Measurements from ENCODE around the gene AK2.
"Not testable (repeated sequence)": the region's sequence is repeated elsewhere in the genome, so short reads cannot be mapped to it uniquely, and the experiment has no call there.

The AK2 gene

DNA sequence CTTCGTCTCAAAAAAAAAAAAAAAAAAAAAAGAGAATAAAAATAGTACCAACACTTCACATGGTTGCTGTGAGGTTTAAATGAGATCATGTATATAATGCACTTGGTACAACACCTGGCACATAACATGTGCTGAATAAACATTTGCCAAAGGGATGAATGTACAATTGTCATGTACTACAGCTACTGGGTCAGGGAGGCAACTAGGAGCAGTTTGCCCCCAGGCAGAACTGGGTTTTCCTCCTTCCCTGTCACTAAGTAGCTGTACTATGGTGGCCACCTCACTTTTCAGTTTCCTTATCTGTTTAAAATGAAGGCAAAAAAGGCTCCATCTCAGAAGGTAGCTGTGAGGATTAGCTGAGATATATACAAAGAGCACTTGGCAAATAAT, 11.5 kb downstream of the AK2 start:
- Histone ChIP-seq H3K4me1 (ENCODE audit: low read depth, poor library complexity, severe bottlenecking) (peaks cover 61% of the 10 kb centered on the region), H3K27me3 (ENCODE audit: insufficient read depth, low read depth) (no peaks in the 10 kb centered on the region), H3K36me3 (ENCODE audit: insufficient read depth) (peaks cover 15% of the 10 kb centered on the region; the same call in 1 of the 2 replicates), H3K9ac (no peak overlapping the region), H3K27ac (peak overlapping the region; percentile 10; the same call in 1 of the 2 replicates), H3K4me2 (peak overlapping the region; percentile 18; the same call in 1 of the 2 replicates), H3K4me3 (IDR thresholded peaks at IDR 0.05; ENCODE audit: insufficient read depth, low read depth, low read length) (no peak overlapping the region), H3K79me2 (ENCODE audit: insufficient read depth, low read depth) (peaks cover 68% of the 10 kb centered on the region), H4K20me1 (ENCODE audit: insufficient read depth) (peaks cover 18% of the 10 kb centered on the region; the same call in 1 of the 2 replicates), H2AFZ (ENCODE audit: low read depth) (no peak overlapping the region)
- TF ChIP-seq, protein P1, sequence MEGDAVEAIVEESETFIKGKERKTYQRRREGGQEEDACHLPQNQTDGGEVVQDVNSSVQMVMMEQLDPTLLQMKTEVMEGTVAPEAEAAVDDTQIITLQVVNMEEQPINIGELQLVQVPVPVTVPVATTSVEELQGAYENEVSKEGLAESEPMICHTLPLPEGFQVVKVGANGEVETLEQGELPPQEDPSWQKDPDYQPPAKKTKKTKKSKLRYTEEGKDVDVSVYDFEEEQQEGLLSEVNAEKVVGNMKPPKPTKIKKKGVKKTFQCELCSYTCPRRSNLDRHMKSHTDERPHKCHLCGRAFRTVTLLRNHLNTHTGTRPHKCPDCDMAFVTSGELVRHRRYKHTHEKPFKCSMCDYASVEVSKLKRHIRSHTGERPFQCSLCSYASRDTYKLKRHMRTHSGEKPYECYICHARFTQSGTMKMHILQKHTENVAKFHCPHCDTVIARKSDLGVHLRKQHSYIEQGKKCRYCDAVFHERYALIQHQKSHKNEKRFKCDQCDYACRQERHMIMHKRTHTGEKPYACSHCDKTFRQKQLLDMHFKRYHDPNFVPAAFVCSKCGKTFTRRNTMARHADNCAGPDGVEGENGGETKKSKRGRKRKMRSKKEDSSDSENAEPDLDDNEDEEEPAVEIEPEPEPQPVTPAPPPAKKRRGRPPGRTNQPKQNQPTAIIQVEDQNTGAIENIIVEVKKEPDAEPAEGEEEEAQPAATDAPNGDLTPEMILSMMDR (conservative IDR thresholded peaks at IDR 0.05; ENCODE audit: low read depth, low read length), result no peak

DNA sequence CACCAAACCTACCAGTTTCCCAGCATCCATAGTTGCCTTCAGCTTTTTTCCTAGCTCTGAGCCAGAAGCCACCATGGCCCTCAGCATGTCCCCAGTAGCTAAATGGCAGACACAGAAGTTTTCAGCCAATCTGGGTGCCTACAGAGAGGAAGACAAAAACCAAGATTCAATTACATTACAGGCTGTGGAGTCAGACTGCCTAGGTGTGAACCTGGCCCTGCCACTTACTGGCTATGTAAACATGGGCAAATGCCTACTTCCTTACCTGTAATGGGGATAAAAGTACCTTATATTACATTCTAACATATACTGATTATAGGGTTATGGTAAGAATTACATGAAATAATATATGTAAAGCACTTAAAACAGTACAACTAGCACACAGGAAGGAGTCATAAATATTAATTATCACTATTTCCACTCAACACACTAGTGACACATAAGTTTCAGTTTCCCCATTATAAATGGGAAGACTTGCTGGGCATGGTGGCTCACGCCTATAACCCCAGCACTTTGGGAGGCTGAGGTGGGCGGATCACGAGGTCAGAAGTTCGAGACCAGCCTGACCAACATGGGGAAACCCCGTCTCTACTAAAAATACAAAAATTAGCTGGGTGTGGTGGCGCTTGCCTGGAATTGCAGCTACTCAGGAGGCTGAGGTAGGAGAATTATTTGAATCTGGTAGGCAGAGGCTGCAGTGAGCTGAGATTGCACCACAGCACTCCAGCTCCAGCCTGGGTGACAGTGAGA, 12.1 kb downstream of the AK2 start:
- not testable (repeated sequence) for H3K27ac ChIP-seq; H2AFZ ChIP-seq (ENCODE audit: low read depth); H3K9ac ChIP-seq; H3K4me2 ChIP-seq; H3K27me3 ChIP-seq (ENCODE audit: insufficient read depth, low read depth); H3K4me3 ChIP-seq (IDR thresholded peaks at IDR 0.05; ENCODE audit: insufficient read depth, low read depth, low read length)
- Histone ChIP-seq H3K36me3 (ENCODE audit: insufficient read depth) (peaks cover 15% of the 10 kb centered on the region; the same call in 1 of the 2 replicates), H3K4me1 (ENCODE audit: low read depth, poor library complexity, severe bottlenecking) (peaks cover 55% of the 10 kb centered on the region), H4K20me1 (ENCODE audit: insufficient read depth) (peaks cover 12% of the 10 kb centered on the region; the same call in 1 of the 2 replicates), H3K79me2 (ENCODE audit: insufficient read depth, low read depth) (peaks cover 62% of the 10 kb centered on the region)

DNA sequence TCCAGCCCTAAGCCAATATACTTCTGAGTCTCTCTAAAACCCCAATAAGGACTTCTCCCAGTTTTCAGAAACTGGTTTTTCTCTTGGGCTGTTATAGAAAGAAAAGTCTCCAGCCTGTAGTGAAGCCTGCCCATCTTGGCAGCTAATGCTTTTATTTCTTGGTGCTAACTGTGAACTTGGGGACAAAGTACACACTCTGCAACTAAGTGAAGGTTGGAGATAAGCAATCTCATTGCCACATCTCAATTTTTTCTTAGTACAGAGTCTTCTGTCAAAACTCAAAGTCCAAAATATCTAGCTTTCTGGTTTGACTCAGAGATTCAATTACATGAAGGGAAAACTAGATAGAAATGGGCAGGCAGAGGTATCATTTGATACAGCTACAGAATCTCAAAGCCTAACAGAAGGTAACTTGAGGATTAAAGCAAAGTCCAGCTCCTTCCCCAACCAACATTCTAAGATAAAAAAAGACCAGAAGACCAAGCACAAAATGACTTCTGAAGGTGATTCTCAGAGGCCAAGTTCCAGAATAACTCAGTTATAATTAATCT, 14.0 kb downstream of the AK2 start:
- Histone ChIP-seq H4K20me1 (ENCODE audit: insufficient read depth) (peaks cover 6% of the 10 kb centered on the region; the same call in 1 of the 2 replicates), H3K27ac (no peak overlapping the region), H3K4me1 (ENCODE audit: low read depth, poor library complexity, severe bottlenecking) (peaks cover 38% of the 10 kb centered on the region), H3K79me2 (ENCODE audit: insufficient read depth, low read depth) (peaks cover 43% of the 10 kb centered on the region; the same call in 1 of the 2 replicates), H3K9ac (no peak overlapping the region), H3K36me3 (ENCODE audit: insufficient read depth) (peaks cover 15% of the 10 kb centered on the region; the same call in 1 of the 2 replicates), H3K4me3 (IDR thresholded peaks at IDR 0.05; ENCODE audit: insufficient read depth, low read depth, low read length) (no peak overlapping the region), H3K4me2 (no peak overlapping the region), H3K27me3 (ENCODE audit: insufficient read depth, low read depth) (no peaks in the 10 kb centered on the region), H2AFZ (ENCODE audit: low read depth) (no peak overlapping the region)
- TF ChIP-seq, protein P1 (conservative IDR thresholded peaks at IDR 0.05; ENCODE audit: low read depth, low read length), result no peak

GRCh38 chr1:33021567-33022431, 14.9 kb downstream of the AK2 start:
- TF ChIP-seq, protein P1 (conservative IDR thresholded peaks at IDR 0.05; ENCODE audit: low read depth, low read length), result no peak
- Histone ChIP-seq H2AFZ (ENCODE audit: low read depth) (no peak overlapping the region), H3K4me2 (no peak overlapping the region), H3K4me3 (IDR thresholded peaks at IDR 0.05; ENCODE audit: insufficient read depth, low read depth, low read length) (no peak overlapping the region), H3K36me3 (ENCODE audit: insufficient read depth) (peaks cover 15% of the 10 kb centered on the region; the same call in 1 of the 2 replicates), H3K79me2 (ENCODE audit: insufficient read depth, low read depth) (peaks cover 34% of the 10 kb centered on the region; the same call in 1 of the 2 replicates), H3K27me3 (ENCODE audit: insufficient read depth, low read depth) (no peaks in the 10 kb centered on the region), H3K27ac (no peak overlapping the region; the same call in 1 of the 2 replicates), H4K20me1 (ENCODE audit: insufficient read depth) (peaks cover under 1% of the 10 kb centered on the region; the same call in 1 of the 2 replicates), H3K9ac (no peak overlapping the region), H3K4me1 (ENCODE audit: low read depth, poor library complexity, severe bottlenecking) (peaks cover 29% of the 10 kb centered on the region)
